IPS-20b (cell line): Measurements from ENCODE around the gene UBL7.

Experiments used
- H3K27ac ChIP-seq: one replicate; pipeline ENCODE4 v1.5.1; 2013; ENCODE audit warnings: low read length
- H3K27me3 ChIP-seq: 2 replicates; pipeline ENCODE4 v1.6.1; 2013; ENCODE audit warnings: mild to moderate bottlenecking, low read length, inconsistent platforms; ENCODE audit not compliant: insufficient read depth
- H3K36me3 ChIP-seq: 2 replicates; pipeline ENCODE4 v1.6.1; 2013; ENCODE audit warnings: low read depth, mild to moderate bottlenecking, inconsistent platforms, low read length, moderate library complexity; ENCODE audit not compliant: insufficient read depth
- H3K4me1 ChIP-seq: 2 replicates; pipeline ENCODE4 v1.6.1; 2013; ENCODE audit warnings: mild to moderate bottlenecking, control low read depth, inconsistent platforms, low read length, moderate library complexity; ENCODE audit not compliant: insufficient read depth
- H3K4me3 ChIP-seq: 2 replicates; pipeline ENCODE4 v1.5.1; 2013; ENCODE audit warnings: mild to moderate bottlenecking, low read length, inconsistent platforms
- H3K9ac ChIP-seq: 2 replicates; pipeline ENCODE4 v1.6.1; 2013; ENCODE audit warnings: low read depth, mild to moderate bottlenecking, inconsistent platforms, low read length, moderate library complexity
- H3K9me3 ChIP-seq: 2 replicates; pipeline ENCODE4 v1.6.1; 2013; ENCODE audit warnings: mild to moderate bottlenecking, low read depth, low read length, inconsistent platforms; ENCODE audit not compliant: insufficient read depth

The UBL7 gene

GRCh38 chr15:74408815-74409214 is 52.1 kb downstream of the UBL7 start:
- Histone ChIP-seq H3K27ac (no peak overlapping the region), H3K4me3 (no peak overlapping the region), H3K9ac (no peak overlapping the region), H3K36me3 (peaks cover 26% of the 10 kb centered on the region), H3K4me1 (0 out of 2 replicates have a peak, but pooled peaks cover 5% of the 10 kb centered on the region), H3K9me3 (no peaks in the 10 kb centered on the region), H3K27me3 (no peaks in the 10 kb centered on the region)

GRCh38 chr15:74408385-74408784 is 52.6 kb downstream of the UBL7 start:
- Histone ChIP-seq H3K36me3 (peaks cover 22% of the 10 kb centered on the region), H3K4me1 (0 out of 2 replicates have a peak, but pooled peaks cover 5% of the 10 kb centered on the region), H3K4me3 (no peak overlapping the region), H3K27me3 (no peaks in the 10 kb centered on the region), H3K9ac (no peak overlapping the region), H3K9me3 (no peaks in the 10 kb centered on the region), H3K27ac (no peak overlapping the region)

- Histone ChIP-seq H3K9me3 (no peaks in the 10 kb centered on the region), H3K4me1 (0 out of 2 replicates have a peak, but pooled peaks cover 5% of the 10 kb centered on the region), H3K27ac (no peak overlapping the region), H3K36me3 (peaks cover 13% of the 10 kb centered on the region), H3K4me3 (no peak overlapping the region), H3K9ac (no peak overlapping the region), H3K27me3 (no peaks in the 10 kb centered on the region)
These were observed 53.8 kb downstream of the UBL7 start for GRCh38 chr15:74406992-74407705.

GRCh38 chr15:74406517-74406916 is 54.4 kb downstream of the UBL7 start:
- Histone ChIP-seq H3K9me3 (no peaks in the 10 kb centered on the region), H3K27me3 (no peaks in the 10 kb centered on the region), H3K36me3 (peaks cover 9% of the 10 kb centered on the region), H3K9ac (no peak overlapping the region), H3K27ac (no peak overlapping the region), H3K4me1 (0 out of 2 replicates have a peak, but pooled peaks cover 5% of the 10 kb centered on the region), H3K4me3 (no peak overlapping the region)

- Histone ChIP-seq H3K9me3 (no peaks in the 10 kb centered on the region), H3K9ac (no peak overlapping the region), H3K27me3 (no peaks in the 10 kb centered on the region), H3K36me3 (peaks cover 2% of the 10 kb centered on the region; the same call in 1 of the 2 replicates), H3K4me3 (no peak overlapping the region), H3K27ac (no peak overlapping the region), H3K4me1 (peaks cover 8% of the 10 kb centered on the region; the same call in 1 of the 2 replicates)
These were observed 55.1 kb downstream of the UBL7 start for GRCh38 chr15:74405823-74406222.

- Histone ChIP-seq H3K36me3 (no peaks in the 10 kb centered on the region), H3K27ac (no peak overlapping the region), H3K27me3 (no peaks in the 10 kb centered on the region), H3K4me1 (peaks cover 8% of the 10 kb centered on the region; the same call in 1 of the 2 replicates), H3K9me3 (no peaks in the 10 kb centered on the region), H3K9ac (no peak overlapping the region), H3K4me3 (no peak overlapping the region)
These were observed 56.9 kb downstream of the UBL7 start for GRCh38 chr15:74403991-74404563.

GRCh38 chr15:74403588-74403919 is 57.4 kb downstream of the UBL7 start:
- Histone ChIP-seq H3K4me3 (no peak overlapping the region), H3K36me3 (no peaks in the 10 kb centered on the region), H3K9me3 (no peaks in the 10 kb centered on the region), H3K4me1 (peaks cover 8% of the 10 kb centered on the region; the same call in 1 of the 2 replicates), H3K27me3 (no peaks in the 10 kb centered on the region), H3K27ac (no peak overlapping the region), H3K9ac (no peak overlapping the region)

- Histone ChIP-seq H3K9ac (no peak overlapping the region), H3K4me3 (no peak overlapping the region), H3K27ac (no peak overlapping the region), H3K36me3 (no peaks in the 10 kb centered on the region), H3K4me1 (peaks cover 8% of the 10 kb centered on the region; the same call in 1 of the 2 replicates), H3K27me3 (no peaks in the 10 kb centered on the region), H3K9me3 (no peaks in the 10 kb centered on the region)
These were observed 57.9 kb downstream of the UBL7 start for GRCh38 chr15:74402873-74403587.

GRCh38 chr15:74402337-74402841 is 58.6 kb downstream of the UBL7 start:
- H3K27me3 ChIP-seq = no peaks in the 10 kb centered on the region
- no peaks in the 10 kb centered on the region for H3K9me3 ChIP-seq
- H3K27ac ChIP-seq = no peak overlapping the region
- no peak overlapping the region for H3K4me3 ChIP-seq
- peaks cover 8% of the 10 kb centered on the region; the same call in 1 of the 2 replicates for H3K4me1 ChIP-seq
- no peaks in the 10 kb centered on the region for H3K36me3 ChIP-seq
- no peak overlapping the region for H3K9ac ChIP-seq

GRCh38 chr15:74400915-74401757 is 59.8 kb downstream of the UBL7 start:
- no peaks in the 10 kb centered on the region for H3K27me3 ChIP-seq

GRCh38 chr15:74400313-74400860 is 60.6 kb downstream of the UBL7 start:
- H3K4me3 ChIP-seq = no peak overlapping the region
- H3K36me3 ChIP-seq = no peaks in the 10 kb centered on the region
- H3K4me1 ChIP-seq = peaks cover 7% of the 10 kb centered on the region; the same call in 1 of the 2 replicates
- no peaks in the 10 kb centered on the region for H3K27me3 ChIP-seq
- H3K9ac ChIP-seq = no peak overlapping the region
- H3K27ac ChIP-seq = no peak overlapping the region
- no peaks in the 10 kb centered on the region for H3K9me3 ChIP-seq

More at GRCh38 chr15:74400915-74401757, 59.8 kb downstream of the UBL7 start:
- H3K9ac ChIP-seq = no peak overlapping the region
- no peaks in the 10 kb centered on the region for H3K9me3 ChIP-seq
- H3K36me3 ChIP-seq = no peaks in the 10 kb centered on the region
- H3K27ac ChIP-seq = no peak overlapping the region
- H3K4me3 ChIP-seq = no peak overlapping the region
- H3K4me1 ChIP-seq = peaks cover 7% of the 10 kb centered on the region; the same call in 1 of the 2 replicates
